H9 (cell line): Measurements from ENCODE around the gene LMF1. TPM values are rescaled to one million over a fixed set of nuclear protein-coding genes. Genes with fewer than 3 reads are reported as not detected.

ENCODE experiments used
- DNase-seq: peaks from one replicate; pipeline ENCODE4 v3.0.0-alpha.2; 2017
- H2AFZ ChIP-seq: one replicate; pipeline ENCODE4 v1.6.1; 2013; ENCODE audit warnings: mild to moderate bottlenecking, low read length, control low read depth, moderate library complexity
- H2AK5ac ChIP-seq: 2 replicates; pipeline ENCODE4 v1.6.1; 2013; ENCODE audit warnings: low read length, control low read depth, mixed read lengths; ENCODE audit not compliant: insufficient read length
- H2BK120ac ChIP-seq: one replicate; pipeline ENCODE4 v1.6.1; 2013; ENCODE audit warnings: low read depth, mild to moderate bottlenecking, low read length, control low read depth, inconsistent platforms; ENCODE audit not compliant: poor library complexity, severe bottlenecking
- H2BK12ac ChIP-seq: 2 replicates; pipeline ENCODE4 v1.6.1; 2013; ENCODE audit warnings: low read length, control low read depth, mixed read lengths, low read depth; ENCODE audit not compliant: insufficient read length
- H2BK15ac ChIP-seq: 2 replicates; pipeline ENCODE4 v1.6.1; 2013; ENCODE audit warnings: low read depth, low read length, control low read depth
- H2BK20ac ChIP-seq: one replicate; pipeline ENCODE4 v1.6.1; 2013; ENCODE audit warnings: low read depth, mild to moderate bottlenecking, low read length, control low read depth, inconsistent platforms; ENCODE audit not compliant: poor library complexity, severe bottlenecking
- H2BK5ac ChIP-seq: 2 replicates; pipeline ENCODE4 v1.6.1; 2013; ENCODE audit warnings: low read length, control low read depth, mixed read lengths; ENCODE audit not compliant: insufficient read length
- H3K14ac ChIP-seq: 2 replicates; pipeline ENCODE4 v1.6.1; 2013; ENCODE audit warnings: low read length, control low read depth; ENCODE audit not compliant: insufficient read depth
- H3K18ac ChIP-seq: 2 replicates; pipeline ENCODE4 v1.6.1; 2013; ENCODE audit warnings: low read depth, mild to moderate bottlenecking, mixed read lengths, low read length, control low read depth; ENCODE audit not compliant: insufficient read length
- H3K23ac ChIP-seq: 2 replicates; pipeline ENCODE4 v1.6.1; 2013; ENCODE audit warnings: low read length, control low read depth, mixed read lengths, low read depth; ENCODE audit not compliant: insufficient read length
- H3K23me2 ChIP-seq: 2 replicates; pipeline ENCODE4 v1.6.1; 2013; ENCODE audit warnings: low read depth, mild to moderate bottlenecking, mixed read lengths, low read length, control low read depth; ENCODE audit not compliant: insufficient read length, poor library complexity, severe bottlenecking
- H3K27ac ChIP-seq: 2 replicates; pipeline ENCODE4 v1.5.1; 2013; ENCODE audit warnings: low read length, control low read depth, mixed read lengths, low read depth; ENCODE audit not compliant: insufficient read length
- H3K27me3 ChIP-seq: 2 replicates; pipeline ENCODE4 v1.6.1; 2013; ENCODE audit warnings: low read length, control low read depth, inconsistent platforms; ENCODE audit not compliant: insufficient read depth
- H3K4ac ChIP-seq: 2 replicates; pipeline ENCODE4 v1.6.1; 2013; ENCODE audit warnings: low read depth, mild to moderate bottlenecking, control low read depth, inconsistent platforms, low read length, moderate library complexity
- H3K4me1 ChIP-seq: 2 replicates; pipeline ENCODE4 v1.6.1; 2013; ENCODE audit warnings: low read length, control low read depth, inconsistent platforms; ENCODE audit not compliant: insufficient read depth
- H3K4me2 ChIP-seq: 2 replicates; pipeline ENCODE4 v1.6.1; 2013; ENCODE audit warnings: low read length, control low read depth, mixed read lengths; ENCODE audit not compliant: insufficient read length, insufficient read depth
- H3K56ac ChIP-seq: 2 replicates; pipeline ENCODE4 v1.6.1; 2013; ENCODE audit warnings: low read depth, mild to moderate bottlenecking, mixed read lengths, low read length, control low read depth; ENCODE audit not compliant: insufficient read length
- H3K79me1 ChIP-seq: 2 replicates; pipeline ENCODE4 v1.6.1; 2013; ENCODE audit warnings: low read depth, mild to moderate bottlenecking, moderate library complexity, low read length, control low read depth, inconsistent platforms; ENCODE audit not compliant: insufficient read depth, poor library complexity, severe bottlenecking
- H3K79me2 ChIP-seq: 2 replicates; pipeline ENCODE4 v1.6.1; 2013; ENCODE audit warnings: low read length, control low read depth, inconsistent platforms; ENCODE audit not compliant: insufficient read depth
- H3K9ac ChIP-seq: 2 replicates; pipeline ENCODE4 v1.6.1; 2013; ENCODE audit warnings: low read length, control low read depth, mixed read lengths; ENCODE audit not compliant: insufficient read length; ENCODE audit errors: extremely low read depth
- H3K9me3 ChIP-seq: one replicate; pipeline ENCODE4 v1.6.1; 2013; ENCODE audit warnings: low read depth, low read length, inconsistent platforms; ENCODE audit not compliant: control insufficient read depth
- H3T11ph ChIP-seq: one replicate; pipeline ENCODE4 v1.6.1; 2013; ENCODE audit warnings: mild to moderate bottlenecking, low read length, control low read depth, inconsistent platforms
- H4K20me1 ChIP-seq: one replicate; pipeline ENCODE4 v1.6.1; 2013; ENCODE audit not compliant: control insufficient read depth, insufficient read length, insufficient read depth
- H4K5ac ChIP-seq: 2 replicates; pipeline ENCODE4 v1.6.1; 2013; ENCODE audit warnings: low read depth, mild to moderate bottlenecking, mixed read lengths, low read length, control low read depth; ENCODE audit not compliant: insufficient read length
- H4K8ac ChIP-seq: replicated peaks from 2 replicates; pipeline ENCODE4 v1.6.1; 2013; ENCODE audit warnings: low read length, control low read depth, mixed read lengths, low read depth; ENCODE audit not compliant: insufficient read length
- H4K91ac ChIP-seq: 2 replicates; pipeline ENCODE4 v1.6.1; 2013; ENCODE audit warnings: low read depth, mild to moderate bottlenecking, moderate library complexity, mixed read lengths, low read length, control low read depth; ENCODE audit not compliant: insufficient read length
- H3K27ac Mint-ChIP-seq, 3 experiments: 2 replicates in 2 of 3; 3 replicates in 1 of 3; pipeline ENCODE4 v1.8.0; 2020 to 2021; ENCODE audit warnings: mixed read lengths in 3 of 3, mild to moderate bottlenecking in 1 of 3, moderate library complexity in 1 of 3
- H3K27me3 Mint-ChIP-seq: 2 replicates; pipeline ENCODE4 v1.8.0; 2021; ENCODE audit warnings: low read depth, mild to moderate bottlenecking, moderate library complexity, mixed read lengths
- H3K36me3 Mint-ChIP-seq, 3 experiments: 2 replicates in 2 of 3; 3 replicates in 1 of 3; pipeline ENCODE4 v1.8.0; 2020 to 2021; ENCODE audit warnings: low read depth in 3 of 3, mixed read lengths in 3 of 3; ENCODE audit not compliant: insufficient read depth in 1 of 3
- H3K4me1 Mint-ChIP-seq, 2 experiments: 2 replicates each; pipeline ENCODE4 v1.8.0; 2020; ENCODE audit warnings: mixed read lengths in 2 of 2
- H3K4me3 Mint-ChIP-seq, 2 experiments: 2 replicates in 1 of 2; 3 replicates in 1 of 2; pipeline ENCODE4 v1.8.0; 2020 to 2021; ENCODE audit warnings: mild to moderate bottlenecking in 2 of 2, mixed read lengths in 2 of 2, moderate library complexity in 1 of 2
- H3K9me3 Mint-ChIP-seq, 2 experiments: 2 replicates in 1 of 2; 3 replicates in 1 of 2; pipeline ENCODE4 v1.8.0; 2020; ENCODE audit warnings: mild to moderate bottlenecking in 2 of 2, mixed read lengths in 2 of 2, moderate library complexity in 1 of 2
- WGBS: extraction: QIAGEN DNeasy Blood & Tissue Kit; methylation state at CpG from one replicate; pipeline ENCODE4 v1.1.7; 2013; ENCODE audit warnings: missing lambda C conversion rate, low lambda C conversion rate, mixed read lengths; ENCODE audit not compliant: insufficient read length; ENCODE audit errors: extremely low coverage; 5-methylcytosine and 5-hydroxymethylcytosine counted together
- total RNA-seq: library from RNA; stranded (reverse); gene quantifications from 2 replicates; pipeline ENCODE4 v1.2.1, GENCODE V29; 2021
- TF ChIP-seq, protein P1 (sequence below): fragments of 200-600 bp; sonication (generic); conservative IDR thresholded peaks from 3 replicates; pipeline ENCODE4 v1.8.0; 2021; ENCODE audit warnings: antibody characterized with exemption, mild to moderate bottlenecking

The LMF1 gene
- total RNA-seq, 1 experiment from 2014 or later: 7.1 TPM

DNA sequence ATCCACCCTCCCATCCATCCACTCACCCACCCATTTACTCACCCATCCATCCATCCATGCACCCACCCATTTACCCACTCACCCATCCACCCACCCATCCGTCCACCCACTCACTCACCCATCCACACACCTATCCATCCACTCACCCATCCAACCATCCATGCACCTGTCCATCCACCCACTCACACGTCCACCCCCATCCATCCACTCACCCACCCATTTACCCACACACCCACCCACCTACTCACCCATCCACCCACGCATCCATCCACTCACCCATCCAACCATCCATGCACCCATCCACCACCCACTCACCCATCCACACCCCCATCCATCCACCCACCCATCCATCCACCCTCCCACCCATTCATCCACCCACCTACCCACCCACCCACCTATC lies 22.9 kb upstream of the LMF1 start:
- H3K79me1 ChIP-seq: no peaks in the 10 kb centered on the region
- H3K56ac ChIP-seq: no peak overlapping the region
- H3K4me1 ChIP-seq: no peaks in the 10 kb centered on the region
- peaks cover 9% of the 10 kb centered on the region for H3K27me3 Mint-ChIP-seq
- H3K18ac ChIP-seq: no peak overlapping the region
- H2BK5ac ChIP-seq: no peak overlapping the region
- no peak overlapping the region for H3T11ph ChIP-seq
- no peak overlapping the region for H4K8ac ChIP-seq
- H4K5ac ChIP-seq: no peak overlapping the region
- no peak overlapping the region for H3K27ac Mint-ChIP-seq
- no peak overlapping the region for H3K4me3 Mint-ChIP-seq
- H3K36me3 Mint-ChIP-seq: no peaks in the 10 kb centered on the region; a peak in 1 of 7 replicates
- H2BK15ac ChIP-seq: no peak overlapping the region
- no peaks in the 10 kb centered on the region for H3K27me3 ChIP-seq
- H3K9ac ChIP-seq: no peak overlapping the region
- peaks cover 7% of the 10 kb centered on the region for H3K9me3 ChIP-seq
- H4K91ac ChIP-seq: no peak overlapping the region
- no peak overlapping the region for H2AFZ ChIP-seq
- H3K4me2 ChIP-seq: no peak overlapping the region
- TF ChIP-seq, protein P1, sequence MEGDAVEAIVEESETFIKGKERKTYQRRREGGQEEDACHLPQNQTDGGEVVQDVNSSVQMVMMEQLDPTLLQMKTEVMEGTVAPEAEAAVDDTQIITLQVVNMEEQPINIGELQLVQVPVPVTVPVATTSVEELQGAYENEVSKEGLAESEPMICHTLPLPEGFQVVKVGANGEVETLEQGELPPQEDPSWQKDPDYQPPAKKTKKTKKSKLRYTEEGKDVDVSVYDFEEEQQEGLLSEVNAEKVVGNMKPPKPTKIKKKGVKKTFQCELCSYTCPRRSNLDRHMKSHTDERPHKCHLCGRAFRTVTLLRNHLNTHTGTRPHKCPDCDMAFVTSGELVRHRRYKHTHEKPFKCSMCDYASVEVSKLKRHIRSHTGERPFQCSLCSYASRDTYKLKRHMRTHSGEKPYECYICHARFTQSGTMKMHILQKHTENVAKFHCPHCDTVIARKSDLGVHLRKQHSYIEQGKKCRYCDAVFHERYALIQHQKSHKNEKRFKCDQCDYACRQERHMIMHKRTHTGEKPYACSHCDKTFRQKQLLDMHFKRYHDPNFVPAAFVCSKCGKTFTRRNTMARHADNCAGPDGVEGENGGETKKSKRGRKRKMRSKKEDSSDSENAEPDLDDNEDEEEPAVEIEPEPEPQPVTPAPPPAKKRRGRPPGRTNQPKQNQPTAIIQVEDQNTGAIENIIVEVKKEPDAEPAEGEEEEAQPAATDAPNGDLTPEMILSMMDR: no peak
- H3K9me3 Mint-ChIP-seq: no peaks in the 10 kb centered on the region
- DNase-seq: no peak
- no CpG with 5 or more reads among the region's 3 CpGs for WGBS
- H2BK120ac ChIP-seq: no peak overlapping the region
- H2AK5ac ChIP-seq: no peak overlapping the region
- no peak overlapping the region for H2BK12ac ChIP-seq
- H3K14ac ChIP-seq: no peak overlapping the region; the same call in 1 of the 2 replicates
- H3K27ac ChIP-seq: no peak overlapping the region
- no peaks in the 10 kb centered on the region for H3K79me2 ChIP-seq
- peaks cover 12 to 20% of the 10 kb centered on the region in 2 experiments for H3K4me1 Mint-ChIP-seq
- H3K23ac ChIP-seq: no peak overlapping the region
- no peak overlapping the region for H3K4ac ChIP-seq
- H3K23me2 ChIP-seq: no peaks in the 10 kb centered on the region
- H2BK20ac ChIP-seq: no peak overlapping the region
- H4K20me1 ChIP-seq: no peaks in the 10 kb centered on the region
